GM12892 (cell line): Measurements from ENCODE around the gene ADM2. TPM values are rescaled to one million over a fixed set of nuclear protein-coding genes. Genes with fewer than 3 reads are reported as not detected.
"Not testable (repeated sequence)": the region's sequence is repeated elsewhere in the genome, so short reads cannot be mapped to it uniquely, and the experiment has no call there.

Experiments used
- DNase-seq: peaks from one replicate; pipeline ENCODE4 v3.0.0; 2011; ENCODE audit not compliant: insufficient read length
- FAIRE-seq: peaks from 2 replicates; lab custom pipeline; 2011; peaks lifted over from hg19 to GRCh38; lab: Jason Lieb, UNC
- POLR2A ChIP-seq: IDR thresholded peaks from 2 replicates; pipeline ENCODE4 v1.6.1; 2011; ENCODE audit warnings: low read depth, low read length, control low read depth
- POLR2AphosphoS5 ChIP-seq: IDR thresholded peaks from 2 replicates; pipeline ENCODE4 v1.6.1; 2011; ENCODE audit warnings: low read depth, low read length, control low read depth
- TAF1 ChIP-seq: IDR thresholded peaks from 2 replicates; pipeline ENCODE4 v1.6.1; 2011; ENCODE audit warnings: low read depth, mild to moderate bottlenecking, control low read depth, low read length, borderline replicate concordance
- polyA plus RNA-seq: library from polyadenylated mRNA; unstranded; fragments of >200 nt; gene quantifications from one replicate; pipeline ENCODE4 v1.2.1, GENCODE V29; 2012; ENCODE audit warnings: missing spikeins, inconsistent platforms; ENCODE audit not compliant: missing spikeins

Gene ADM2
- 0.19 TPM for polyA plus RNA-seq

GRCh38 chr22:50481440-50482106 lies at the start of gene ADM2:
TSS of gene ADM2 (plus strand) at chr22:50481543. CDS start at chr22:50481848, 305 bp downstream.
- TF ChIP-seq POLR2AphosphoS5 (no peak), POLR2A (no peak), TAF1 (no peak)
- DNase-seq: no peak
- FAIRE-seq: no peak

GRCh38 chr22:50432131-50432876 lies 49.0 kb upstream of the ADM2 start:
- TF ChIP-seq TAF1: no peak
- no peak for TF ChIP-seq POLR2A
- TF ChIP-seq POLR2AphosphoS5: no peak
- DNase-seq (no peak), FAIRE-seq (no peak)

GRCh38 chr22:50432877-50433510 lies 48.3 kb upstream of the ADM2 start:
- DNase-seq, FAIRE-seq: not testable (repeated sequence)

GRCh38 chr22:50434849-50435248 lies 46.5 kb upstream of the ADM2 start:
- TF ChIP-seq POLR2AphosphoS5 (no peak), POLR2A (no peak), TAF1 (no peak)
- no peak for DNase-seq
- no peak for FAIRE-seq

- FAIRE-seq: no peak
Measured at GRCh38 chr22:50435291-50436014, 45.9 kb upstream of the ADM2 start.

GRCh38 chr22:50436015-50436830 lies 45.1 kb upstream of the ADM2 start:
- TF ChIP-seq TAF1 (no peak), POLR2A (no peak), POLR2AphosphoS5 (no peak)

More at GRCh38 chr22:50435291-50436014, 45.9 kb upstream of the ADM2 start:
- DNase-seq: no peak
- no peak for TF ChIP-seq POLR2A
- no peak for TF ChIP-seq POLR2AphosphoS5
- TF ChIP-seq TAF1: no peak

GRCh38 chr22:50436841-50437341 lies 44.5 kb upstream of the ADM2 start:
- no peak for FAIRE-seq
- no peak for TF ChIP-seq POLR2A
- TF ChIP-seq POLR2AphosphoS5: no peak
- no peak for TF ChIP-seq TAF1

More at GRCh38 chr22:50436015-50436830, 45.1 kb upstream of the ADM2 start:
- DNase-seq (no peak), FAIRE-seq (no peak)

GRCh38 chr22:50437511-50438304 lies 43.6 kb upstream of the ADM2 start:
- FAIRE-seq (no peak), DNase-seq (no peak)
- TF ChIP-seq TAF1 (no peak), POLR2A (no peak), POLR2AphosphoS5 (no peak)

More at GRCh38 chr22:50436841-50437341, 44.5 kb upstream of the ADM2 start:
- DNase-seq: no peak

GRCh38 chr22:50438305-50439275 lies 42.8 kb upstream of the ADM2 start:
- TF ChIP-seq POLR2A (no peak), TAF1 (no peak), POLR2AphosphoS5 (no peak)
- no peak for DNase-seq
- FAIRE-seq: no peak
